Measurements from ENCODE around the gene ZNF385C.

Gene ZNF385C

DNA sequence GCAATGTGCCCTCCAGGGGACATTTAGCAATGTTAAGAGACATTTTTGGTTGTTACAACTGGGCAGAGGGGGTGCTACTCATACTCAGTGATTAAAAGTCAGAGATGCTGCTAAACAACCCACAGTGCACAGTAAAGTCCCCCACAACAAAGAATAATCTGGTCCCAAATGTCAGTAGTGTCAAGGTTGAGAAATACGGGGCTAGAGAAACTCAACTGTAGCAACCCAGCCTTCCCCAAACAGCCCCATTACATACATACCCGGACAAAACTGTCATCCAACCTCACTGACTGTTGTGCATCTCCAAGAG, 101.5 kb downstream of the ZNF385C start:
- Histone ChIP-seq H3K4me3 (replicated peaks; ENCODE audit: insufficient read depth, low read length) (no peak overlapping the region), H3K27ac (replicated peaks) (no peak overlapping the region), H3K27me3 (ENCODE audit: insufficient read depth, poor library complexity, severe bottlenecking) (no peaks in the 10 kb centered on the region)
- DNase-seq (ENCODE audit: low read depth in 1 of 2, low spot score in 1 of 2): no peak
- TF ChIP-seq, protein P1, sequence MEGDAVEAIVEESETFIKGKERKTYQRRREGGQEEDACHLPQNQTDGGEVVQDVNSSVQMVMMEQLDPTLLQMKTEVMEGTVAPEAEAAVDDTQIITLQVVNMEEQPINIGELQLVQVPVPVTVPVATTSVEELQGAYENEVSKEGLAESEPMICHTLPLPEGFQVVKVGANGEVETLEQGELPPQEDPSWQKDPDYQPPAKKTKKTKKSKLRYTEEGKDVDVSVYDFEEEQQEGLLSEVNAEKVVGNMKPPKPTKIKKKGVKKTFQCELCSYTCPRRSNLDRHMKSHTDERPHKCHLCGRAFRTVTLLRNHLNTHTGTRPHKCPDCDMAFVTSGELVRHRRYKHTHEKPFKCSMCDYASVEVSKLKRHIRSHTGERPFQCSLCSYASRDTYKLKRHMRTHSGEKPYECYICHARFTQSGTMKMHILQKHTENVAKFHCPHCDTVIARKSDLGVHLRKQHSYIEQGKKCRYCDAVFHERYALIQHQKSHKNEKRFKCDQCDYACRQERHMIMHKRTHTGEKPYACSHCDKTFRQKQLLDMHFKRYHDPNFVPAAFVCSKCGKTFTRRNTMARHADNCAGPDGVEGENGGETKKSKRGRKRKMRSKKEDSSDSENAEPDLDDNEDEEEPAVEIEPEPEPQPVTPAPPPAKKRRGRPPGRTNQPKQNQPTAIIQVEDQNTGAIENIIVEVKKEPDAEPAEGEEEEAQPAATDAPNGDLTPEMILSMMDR (IDR thresholded peaks at IDR 0.05; ENCODE audit: insufficient read depth, low read length): no peak

DNA sequence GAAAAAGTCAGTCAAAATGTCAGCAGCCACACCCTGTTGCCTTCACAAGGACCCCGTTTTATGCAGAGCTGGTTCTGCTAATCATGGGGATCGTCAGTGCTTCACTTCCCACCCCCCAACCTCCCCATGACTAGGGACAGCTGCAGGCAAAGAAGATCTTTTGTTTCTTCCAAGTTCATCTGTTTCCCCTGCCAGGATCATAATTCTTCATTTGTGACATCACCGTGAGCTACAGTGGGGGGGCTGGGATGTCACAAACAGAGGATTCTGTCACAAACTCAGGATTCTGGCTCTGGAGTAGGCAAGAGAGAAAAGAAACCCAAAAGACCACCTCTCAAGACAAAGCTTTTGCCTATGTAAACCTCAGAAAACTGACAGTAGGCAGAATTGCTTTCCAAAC, 105.7 kb downstream of the ZNF385C start:
- DNase-seq (ENCODE audit: low read depth in 1 of 2, low spot score in 1 of 2): no peak
- no peaks in the 10 kb centered on the region for H3K27me3 ChIP-seq (ENCODE audit: insufficient read depth, poor library complexity, severe bottlenecking)
- H3K27ac ChIP-seq (replicated peaks): no peak overlapping the region
- no peak overlapping the region for H3K4me3 ChIP-seq (replicated peaks; ENCODE audit: insufficient read depth, low read length)
- TF ChIP-seq, protein P1 (IDR thresholded peaks at IDR 0.05; ENCODE audit: insufficient read depth, low read length): no peak
- TF ChIP-seq POLR2AphosphoS5 (IDR thresholded peaks at IDR 0.05; ENCODE audit: low read depth) (no peak), GABPA (IDR thresholded peaks at IDR 0.05; ENCODE audit: low read depth) (no peak), SPI1 (IDR thresholded peaks at IDR 0.05; ENCODE audit: borderline replicate concordance, low read depth) (no peak)
- TF ChIP-seq, protein P2, sequence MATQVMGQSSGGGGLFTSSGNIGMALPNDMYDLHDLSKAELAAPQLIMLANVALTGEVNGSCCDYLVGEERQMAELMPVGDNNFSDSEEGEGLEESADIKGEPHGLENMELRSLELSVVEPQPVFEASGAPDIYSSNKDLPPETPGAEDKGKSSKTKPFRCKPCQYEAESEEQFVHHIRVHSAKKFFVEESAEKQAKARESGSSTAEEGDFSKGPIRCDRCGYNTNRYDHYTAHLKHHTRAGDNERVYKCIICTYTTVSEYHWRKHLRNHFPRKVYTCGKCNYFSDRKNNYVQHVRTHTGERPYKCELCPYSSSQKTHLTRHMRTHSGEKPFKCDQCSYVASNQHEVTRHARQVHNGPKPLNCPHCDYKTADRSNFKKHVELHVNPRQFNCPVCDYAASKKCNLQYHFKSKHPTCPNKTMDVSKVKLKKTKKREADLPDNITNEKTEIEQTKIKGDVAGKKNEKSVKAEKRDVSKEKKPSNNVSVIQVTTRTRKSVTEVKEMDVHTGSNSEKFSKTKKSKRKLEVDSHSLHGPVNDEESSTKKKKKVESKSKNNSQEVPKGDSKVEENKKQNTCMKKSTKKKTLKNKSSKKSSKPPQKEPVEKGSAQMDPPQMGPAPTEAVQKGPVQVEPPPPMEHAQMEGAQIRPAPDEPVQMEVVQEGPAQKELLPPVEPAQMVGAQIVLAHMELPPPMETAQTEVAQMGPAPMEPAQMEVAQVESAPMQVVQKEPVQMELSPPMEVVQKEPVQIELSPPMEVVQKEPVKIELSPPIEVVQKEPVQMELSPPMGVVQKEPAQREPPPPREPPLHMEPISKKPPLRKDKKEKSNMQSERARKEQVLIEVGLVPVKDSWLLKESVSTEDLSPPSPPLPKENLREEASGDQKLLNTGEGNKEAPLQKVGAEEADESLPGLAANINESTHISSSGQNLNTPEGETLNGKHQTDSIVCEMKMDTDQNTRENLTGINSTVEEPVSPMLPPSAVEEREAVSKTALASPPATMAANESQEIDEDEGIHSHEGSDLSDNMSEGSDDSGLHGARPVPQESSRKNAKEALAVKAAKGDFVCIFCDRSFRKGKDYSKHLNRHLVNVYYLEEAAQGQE (IDR thresholded peaks at IDR 0.05; ENCODE audit: insufficient replicate concordance, low read depth): no peak

DNA sequence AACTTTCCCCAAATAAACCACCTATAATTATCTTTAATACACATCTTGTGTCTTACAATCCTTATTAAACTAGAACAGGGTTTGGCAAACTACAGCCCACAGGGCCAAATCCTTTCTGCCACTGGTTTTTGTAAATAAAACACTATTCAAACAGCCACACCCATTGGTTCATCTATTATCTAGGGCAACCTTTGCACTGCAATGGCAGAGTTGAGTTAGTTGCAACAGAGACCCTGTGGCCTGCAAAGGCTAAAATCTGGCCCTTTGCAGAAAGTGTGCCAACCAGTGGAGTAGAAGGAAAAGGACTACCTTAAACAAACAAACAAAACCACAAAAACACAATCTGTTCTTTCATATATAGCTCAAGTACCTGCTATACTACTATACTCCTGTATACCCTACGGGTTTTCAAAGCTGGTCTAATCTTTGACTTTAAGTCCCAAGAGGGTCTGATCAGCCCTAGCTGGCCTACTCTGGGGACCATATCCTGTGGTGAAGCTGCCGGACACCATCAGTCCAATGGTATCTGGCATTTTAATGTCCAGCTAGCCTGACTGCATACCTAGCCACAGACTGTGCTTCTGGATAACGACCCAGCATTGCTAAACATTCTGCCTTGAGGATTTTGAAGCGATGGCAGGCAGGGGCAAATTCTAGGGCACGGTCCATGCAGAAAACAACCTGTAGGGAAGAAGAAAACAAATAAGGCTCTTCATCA, 108.4 kb downstream of the ZNF385C start:
- DNase-seq (ENCODE audit: low read depth in 1 of 2, low spot score in 1 of 2): no peak
- H3K4me3 ChIP-seq (replicated peaks; ENCODE audit: insufficient read depth, low read length): no peak overlapping the region
- no peaks in the 10 kb centered on the region for H3K27me3 ChIP-seq (ENCODE audit: insufficient read depth, poor library complexity, severe bottlenecking)
- no peak overlapping the region for H3K27ac ChIP-seq (replicated peaks)
- no peak for TF ChIP-seq GABPA (IDR thresholded peaks at IDR 0.05; ENCODE audit: low read depth)
- TF ChIP-seq, protein P1 (IDR thresholded peaks at IDR 0.05; ENCODE audit: insufficient read depth, low read length): no peak
- TF ChIP-seq SPI1 (IDR thresholded peaks at IDR 0.05; ENCODE audit: borderline replicate concordance, low read depth): no peak

DNA sequence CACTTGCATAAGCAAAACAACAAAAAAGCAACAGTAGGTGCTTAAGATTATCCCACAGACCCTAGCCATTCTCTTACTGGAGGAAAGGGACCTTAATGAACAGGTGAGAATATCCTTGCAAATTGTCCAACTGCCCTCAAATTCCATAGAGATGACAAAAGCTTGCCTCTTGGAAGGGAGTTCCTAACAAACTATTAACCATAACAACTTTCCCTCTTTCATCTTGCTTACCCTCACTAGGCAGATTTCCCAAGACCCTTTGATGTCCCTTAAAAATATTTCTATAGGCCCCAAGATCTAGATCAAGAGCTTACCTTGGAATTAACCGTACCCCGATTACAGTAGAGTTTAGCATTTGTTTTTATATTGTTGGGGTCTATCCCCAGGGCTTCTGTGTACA, 109.9 kb downstream of the ZNF385C start:
- no peak for DNase-seq (ENCODE audit: low read depth in 1 of 2, low spot score in 1 of 2)
- H3K27me3 ChIP-seq (ENCODE audit: insufficient read depth, poor library complexity, severe bottlenecking): no peaks in the 10 kb centered on the region
- no peak overlapping the region for H3K27ac ChIP-seq (replicated peaks)
- TF ChIP-seq GABPA (IDR thresholded peaks at IDR 0.05; ENCODE audit: low read depth) (no peak), SPI1 (IDR thresholded peaks at IDR 0.05; ENCODE audit: borderline replicate concordance, low read depth) (no peak), POLR2AphosphoS5 (IDR thresholded peaks at IDR 0.05; ENCODE audit: low read depth) (no peak)
- TF ChIP-seq, protein P1 (IDR thresholded peaks at IDR 0.05; ENCODE audit: insufficient read depth, low read length): no peak
- TF ChIP-seq, protein P2 (IDR thresholded peaks at IDR 0.05; ENCODE audit: insufficient replicate concordance, low read depth): no peak
- no peak overlapping the region for H3K4me3 ChIP-seq (replicated peaks; ENCODE audit: insufficient read depth, low read length)
